GM19239 (cell line): ENCODE results near the gene GNA12.
"Not testable (repeated sequence)": the region's sequence is repeated elsewhere in the genome, so short reads cannot be mapped to it uniquely, and the experiment has no call there.

Experiments used
- DNase-seq: peaks from one replicate; pipeline ENCODE4 v3.0.0; 2011; ENCODE audit warnings: low spot score; ENCODE audit not compliant: insufficient read length
- FAIRE-seq: peaks from 2 replicates; lab custom pipeline; 2011; peaks lifted over from hg19 to GRCh38; lab: Jason Lieb, UNC

The GNA12 gene

GRCh38 chr7:2687338-2687869, 156.7 kb downstream of the GNA12 start:
- DNase-seq: no peak
- no peak for FAIRE-seq

DNA sequence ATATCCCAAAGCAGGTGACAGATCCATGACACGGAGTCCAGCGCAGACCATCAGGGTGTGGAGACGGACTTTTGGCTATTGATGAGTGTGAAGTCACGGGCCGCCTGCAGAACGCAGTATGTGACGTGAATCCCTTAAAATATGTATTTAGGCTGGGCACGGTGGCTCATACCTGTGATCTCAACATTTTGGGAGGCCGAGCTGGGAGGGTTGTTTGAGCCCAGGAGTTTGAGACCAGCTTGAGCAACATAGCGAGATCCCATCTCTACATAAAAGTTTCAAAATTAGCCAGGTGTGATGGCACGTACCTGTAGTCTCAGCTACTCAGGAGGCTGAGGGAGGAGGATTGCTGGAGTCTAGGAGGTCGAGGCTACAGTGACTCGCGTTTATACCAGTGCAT, 158.0 kb downstream of the GNA12 start:
- no peak for FAIRE-seq
- DNase-seq: no peak

DNA sequence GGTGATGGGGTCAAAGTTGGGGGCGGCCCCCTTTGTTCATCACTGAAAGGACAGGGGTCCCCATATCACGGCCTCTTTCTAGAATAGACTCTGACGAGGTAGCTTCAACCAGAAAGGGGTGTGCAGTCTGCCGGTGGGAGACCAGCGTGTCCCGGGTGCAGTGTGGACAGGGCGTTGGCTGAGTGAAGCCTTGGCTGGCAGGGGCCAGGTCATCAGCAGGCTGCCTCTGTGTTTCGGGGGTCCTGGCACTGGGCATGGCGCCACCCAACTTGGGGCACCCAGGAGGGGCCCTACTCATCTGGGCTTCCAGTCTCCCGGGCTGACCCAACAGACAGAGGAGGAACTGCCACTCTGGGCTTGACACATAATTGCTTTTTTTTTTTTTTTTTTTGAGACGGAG, 159.6 kb downstream of the GNA12 start:
- no peak for DNase-seq

GRCh38 chr7:2681929-2682799, 161.9 kb downstream of the GNA12 start:
- DNase-seq: no peak
- no peak for FAIRE-seq

More for the DNA sequence above, 159.6 kb downstream of the GNA12 start:
- no peak for FAIRE-seq

DNA sequence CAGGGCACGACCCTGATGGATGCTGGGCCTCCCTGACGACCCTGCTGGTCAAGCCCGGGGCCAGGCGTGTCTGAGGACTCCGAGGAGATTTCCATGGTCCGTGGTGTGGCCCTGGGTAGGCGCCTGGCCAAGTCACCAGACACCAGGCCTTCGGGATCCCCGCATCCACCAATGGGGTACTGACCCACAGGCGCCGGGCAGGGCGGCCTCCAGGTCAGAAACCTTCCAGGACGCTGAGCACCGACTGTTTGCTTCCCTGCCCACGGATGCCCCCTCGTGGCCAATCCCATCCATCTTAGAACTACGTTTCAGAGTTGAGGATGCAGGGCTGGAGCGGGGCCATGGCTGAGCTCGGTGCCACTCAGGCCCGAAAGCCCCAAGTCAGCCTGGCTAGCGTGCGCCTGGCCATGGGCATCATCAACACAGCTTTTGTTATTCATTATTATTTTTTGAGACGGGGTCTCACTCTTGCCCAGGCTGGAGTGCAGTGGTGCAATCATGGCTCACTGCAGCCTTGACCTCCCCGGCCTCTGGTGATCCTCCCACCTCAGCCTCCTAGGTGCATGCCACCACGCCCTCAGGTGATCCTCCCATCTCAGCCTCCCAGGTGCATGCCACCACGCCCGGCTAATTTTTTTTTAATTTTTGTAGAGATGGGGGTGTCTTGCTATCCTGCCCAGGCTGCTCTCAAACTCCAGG, 163.2 kb downstream of the GNA12 start:
- peak; percentile 88 for FAIRE-seq

GRCh38 chr7:2680256-2680655, 163.9 kb downstream of the GNA12 start:
- FAIRE-seq (no peak), DNase-seq (no peak)

More for the DNA sequence above, 163.2 kb downstream of the GNA12 start:
- DNase-seq: peak; percentile 79

DNA sequence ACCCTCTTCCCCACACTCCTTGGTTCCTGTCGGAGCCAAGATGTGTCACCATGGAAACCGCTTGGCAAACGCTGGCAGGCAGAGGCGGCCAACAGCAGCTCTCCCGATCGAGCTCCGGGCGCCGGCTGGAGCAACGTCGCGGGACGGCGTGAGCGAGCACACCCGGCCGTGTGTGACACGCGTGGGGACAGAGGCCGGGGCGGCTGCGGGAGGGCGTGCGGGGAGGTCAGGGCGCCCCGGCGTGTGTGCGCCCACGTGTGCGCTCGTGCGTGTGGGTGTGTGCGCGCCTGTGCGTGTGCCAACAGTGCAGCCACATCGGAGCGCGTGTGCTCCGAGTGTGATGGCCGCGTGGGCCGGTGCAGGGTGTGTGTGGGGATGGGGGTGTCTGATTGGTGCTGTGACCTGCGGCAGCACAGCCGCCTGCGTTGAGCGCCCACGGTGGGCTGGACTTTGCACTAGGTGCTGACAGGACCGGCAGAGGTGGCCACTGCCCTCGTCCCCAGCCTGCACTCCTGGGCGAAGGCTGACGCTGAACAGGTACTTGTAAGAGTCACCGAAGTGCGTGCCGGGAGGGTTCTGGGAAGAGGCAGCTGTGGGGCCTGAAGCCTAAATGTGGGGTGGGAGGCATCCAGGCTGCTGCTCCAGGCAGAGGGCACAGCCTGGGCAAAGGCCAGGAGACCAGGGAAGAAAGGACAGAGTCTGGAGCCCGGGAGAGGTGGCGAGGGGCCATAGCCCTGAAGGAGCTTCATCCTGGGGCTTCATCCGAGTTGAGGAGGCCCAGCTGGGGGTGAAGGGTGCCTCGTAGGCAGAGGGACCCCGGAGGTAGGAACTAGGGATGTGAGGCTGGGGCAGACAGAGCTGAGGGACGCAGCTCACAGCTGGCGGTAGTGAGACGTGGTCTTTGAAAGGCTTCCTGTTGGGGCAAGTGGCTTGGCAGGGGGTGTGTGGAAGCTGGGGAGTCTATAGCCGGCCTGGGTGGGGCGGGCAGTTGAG, 164.7 kb downstream of the GNA12 start:
- not testable (repeated sequence) for DNase-seq, FAIRE-seq

DNA sequence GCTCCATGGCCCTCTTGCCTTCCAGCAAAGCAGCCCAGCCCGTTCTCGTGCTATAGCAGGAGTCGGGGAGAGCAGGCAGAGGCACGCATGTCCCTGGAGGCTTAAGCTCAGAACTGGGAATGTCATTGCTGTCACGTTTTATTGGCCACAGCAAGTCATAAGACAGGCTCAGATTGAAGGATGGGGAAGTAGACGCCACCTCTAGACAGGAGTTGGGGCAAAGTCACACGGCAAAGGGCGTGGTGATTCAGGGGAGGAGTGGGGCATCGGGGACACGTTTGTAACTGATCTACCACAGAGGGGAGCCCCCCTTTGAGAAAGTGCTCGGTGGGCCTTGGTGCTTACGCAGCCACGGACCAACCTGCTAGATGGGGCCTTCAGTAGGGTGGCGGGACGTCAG, 165.7 kb downstream of the GNA12 start:
- DNase-seq, FAIRE-seq: not testable (repeated sequence)
